Gastrocnemius medialis (tissue), 4 donors: ENCODE measurements around the gene WNT3A. TPM values are rescaled to one million over a fixed set of nuclear protein-coding genes. Genes with fewer than 3 reads are reported as not detected.

ENCODE experiments used
- ATAC-seq, 2 donors: fragments of 150-250 bp; one replicate each; pipeline ENCODE4 v1.9.1; 2016
- DNase-seq, 2 donors: peaks; one replicate each; pipeline ENCODE4 v3.0.0-alpha.2; 2019
- H3K27ac ChIP-seq, 4 donors: fragments of 200-600 bp; sonication (generic); 1 replicate in 1 of 4; 2 replicates in 3 of 4; pipeline ENCODE4 v1.5.1; 2016 to 2018; ENCODE audit warnings: mild to moderate bottlenecking in 2 of 4, moderate library complexity in 1 of 4
- H3K27me3 ChIP-seq, 3 donors: fragments of 200-600 bp; sonication (generic) in 2 of 3; 1 replicate in 1 of 3; 2 replicates in 2 of 3; pipeline versions ENCODE4 v1.5.1 to v1.6.0; 2016 to 2019; ENCODE audit warnings: mild to moderate bottlenecking in 1 of 3, moderate library complexity in 1 of 3
- H3K36me3 ChIP-seq, 2 donors: fragments of 200-600 bp; sonication (generic) in 1 of 2; one replicate each; pipeline ENCODE4 v1.5.1; 2017 to 2018
- H3K4me1 ChIP-seq, 2 donors: fragments of 200-600 bp; sonication (generic) in 1 of 2; one replicate each; pipeline ENCODE4 v1.5.1; 2016 to 2017; ENCODE audit warnings: mild to moderate bottlenecking in 2 of 2
- H3K4me3 ChIP-seq, 4 donors: fragments of 200-600 bp; sonication (generic) in 3 of 4; 1 replicate in 1 of 4; 2 replicates in 3 of 4; pipeline ENCODE4 v1.5.1; 2016 to 2019; ENCODE audit warnings: mild to moderate bottlenecking in 2 of 4
- H3K9me3 ChIP-seq, 3 donors: fragments of 200-600 bp; sonication (generic) in 2 of 3; 1 replicate in 1 of 3; 2 replicates in 2 of 3; pipeline ENCODE4 v1.5.1; 2016 to 2019
- POLR2A ChIP-seq, 2 donors: fragments of 450-650 bp; IDR thresholded peaks; one replicate each; pipeline ENCODE4 v1.6.1; 2017; ENCODE audit warnings: antibody characterized with exemption in 2 of 2, mild to moderate bottlenecking in 2 of 2, moderate library complexity in 2 of 2
- in situ Hi-C, 4 donors: fragments of 200-750 bp; cut with MboI; loops; one replicate each; pipeline versions ENCODE4 v1.15.0 to v1.8.0; 2017; ENCODE audit warnings: low sequenced_read_pairs in 4 of 4
- intact Hi-C: fragments of 100-400 bp; cut with DNase I; formaldehyde crosslinking; loops from one replicate; pipeline ENCODE4 v1.15.1; 2023; ENCODE audit warnings: low total_unique reads
- total RNA-seq, 4 donors: library from RNA; depleted of rRNA; stranded (reverse); fragments of >200 nt; gene quantifications; one replicate each; pipeline versions ENCODE4 v1.1.0 to v1.2.3, GENCODE V29; 2016
- TF ChIP-seq, protein P1 (sequence below), 5 experiments: fragments of 450-650 bp in 3 of 5; fragments of 200-600 bp in 2 of 5; sonication (generic) in 2 of 5; IDR thresholded peaks in 4 of 5; conservative IDR thresholded peaks in 1 of 5; 1 replicate in 4 of 5; 2 replicates in 1 of 5; pipeline ENCODE4 v1.5.1; 2016 to 2019; ENCODE audit warnings: antibody characterized with exemption in 5 of 5, mild to moderate bottlenecking in 3 of 5, moderate library complexity in 3 of 5

The WNT3A gene
- total RNA-seq, 4 donors from 2014 or later = not detected

- ATAC-seq (no peak), DNase-seq (peak in 1 of 2 donors; percentile 8)
- no peak overlapping the region for H3K4me3 ChIP-seq
- intact Hi-C loops (no loop called here), in situ Hi-C loops (loop anchor here in 1 of 4 donors (25.0 kb wide), 1 partner anchor 331 kb away; no protein-coding TSS in a partner anchor)
- no peak overlapping the region for H3K27ac ChIP-seq
- peaks cover 0 to 6% (median 0%) of the 10 kb centered on the region in 3 donors for H3K9me3 ChIP-seq
- peaks cover 0 to 11% of the 10 kb centered on the region in 2 donors for H3K36me3 ChIP-seq
- no peaks in the 10 kb centered on the region for H3K27me3 ChIP-seq
- peaks cover 42 to 45% of the 10 kb centered on the region in 2 donors for H3K4me1 ChIP-seq
- TF ChIP-seq, protein P1, sequence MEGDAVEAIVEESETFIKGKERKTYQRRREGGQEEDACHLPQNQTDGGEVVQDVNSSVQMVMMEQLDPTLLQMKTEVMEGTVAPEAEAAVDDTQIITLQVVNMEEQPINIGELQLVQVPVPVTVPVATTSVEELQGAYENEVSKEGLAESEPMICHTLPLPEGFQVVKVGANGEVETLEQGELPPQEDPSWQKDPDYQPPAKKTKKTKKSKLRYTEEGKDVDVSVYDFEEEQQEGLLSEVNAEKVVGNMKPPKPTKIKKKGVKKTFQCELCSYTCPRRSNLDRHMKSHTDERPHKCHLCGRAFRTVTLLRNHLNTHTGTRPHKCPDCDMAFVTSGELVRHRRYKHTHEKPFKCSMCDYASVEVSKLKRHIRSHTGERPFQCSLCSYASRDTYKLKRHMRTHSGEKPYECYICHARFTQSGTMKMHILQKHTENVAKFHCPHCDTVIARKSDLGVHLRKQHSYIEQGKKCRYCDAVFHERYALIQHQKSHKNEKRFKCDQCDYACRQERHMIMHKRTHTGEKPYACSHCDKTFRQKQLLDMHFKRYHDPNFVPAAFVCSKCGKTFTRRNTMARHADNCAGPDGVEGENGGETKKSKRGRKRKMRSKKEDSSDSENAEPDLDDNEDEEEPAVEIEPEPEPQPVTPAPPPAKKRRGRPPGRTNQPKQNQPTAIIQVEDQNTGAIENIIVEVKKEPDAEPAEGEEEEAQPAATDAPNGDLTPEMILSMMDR (IDR thresholded peaks at IDR 0.05 in 4 of 5, conservative IDR thresholded peaks at IDR 0.05 in 1 of 5) = no peak
- TF ChIP-seq POLR2A (IDR thresholded peaks at IDR 0.05) = no peak
Observed at GRCh38 chr1:228093050-228093906, 86.5 kb downstream of the WNT3A start.

- in situ Hi-C loops (loop anchor here in 1 of 4 donors (25.0 kb wide), 1 partner anchor 332 kb away; no protein-coding TSS in a partner anchor), intact Hi-C loops (no loop called here)
- Histone ChIP-seq H3K9me3 (peaks cover 0 to 6% (median 0%) of the 10 kb centered on the region in 3 donors), H3K27ac (no peak overlapping the region), H3K36me3 (peaks cover 0 to 22% of the 10 kb centered on the region in 2 donors), H3K4me1 (peaks cover 30 to 33% of the 10 kb centered on the region in 2 donors), H3K4me3 (no peak overlapping the region), H3K27me3 (no peaks in the 10 kb centered on the region)
- ATAC-seq = no peak
- no peak for DNase-seq
- TF ChIP-seq POLR2A (IDR thresholded peaks at IDR 0.05) = no peak
- TF ChIP-seq, protein P1 (IDR thresholded peaks at IDR 0.05 in 4 of 5, conservative IDR thresholded peaks at IDR 0.05 in 1 of 5) = no peak
Observed at GRCh38 chr1:228094432-228095016, 87.7 kb downstream of the WNT3A start.

- no peak overlapping the region for H3K27ac ChIP-seq
- H3K4me1 ChIP-seq = peaks cover 24 to 26% of the 10 kb centered on the region in 2 donors
- ATAC-seq = no peak
- H3K36me3 ChIP-seq = peaks cover 0 to 29% of the 10 kb centered on the region in 2 donors
- TF ChIP-seq, protein P1 (IDR thresholded peaks at IDR 0.05 in 4 of 5, conservative IDR thresholded peaks at IDR 0.05 in 1 of 5) = no peak
- TF ChIP-seq POLR2A (IDR thresholded peaks at IDR 0.05) = no peak
- no peaks in the 10 kb centered on the region for H3K27me3 ChIP-seq
- no peak for DNase-seq
- peaks cover 0 to 6% (median 0%) of the 10 kb centered on the region in 3 donors for H3K9me3 ChIP-seq
- intact Hi-C loops = no loop called here
- in situ Hi-C loops = loop anchor here in 1 of 4 donors (25.0 kb wide), 1 partner anchor 333 kb away; no protein-coding TSS in a partner anchor
- no peak overlapping the region for H3K4me3 ChIP-seq
Observed at GRCh38 chr1:228095161-228095560, 88.4 kb downstream of the WNT3A start.

DNA sequence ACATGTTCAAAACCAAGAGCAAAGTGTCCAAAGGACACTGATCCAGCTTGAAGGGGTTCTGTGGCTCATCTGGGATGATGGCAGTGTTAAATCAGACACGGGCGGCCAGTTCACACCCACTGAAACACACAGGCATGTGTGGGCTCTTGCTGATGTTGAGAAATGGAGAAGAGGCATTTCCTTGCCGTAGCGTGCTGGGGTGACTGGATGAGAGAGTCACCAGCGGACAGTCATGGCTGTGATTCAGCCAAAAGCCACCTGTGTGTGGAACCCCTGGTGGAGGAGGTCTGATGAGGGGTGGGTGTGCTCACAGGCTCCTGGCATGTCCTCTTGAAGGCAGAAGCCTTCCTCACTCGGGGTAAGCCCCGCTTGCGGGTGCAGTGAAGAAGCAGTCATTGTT lies 89.1 kb downstream of the WNT3A start:
- Histone ChIP-seq H3K27ac (peak overlapping the region in 1 of 4 donors; percentile 20), H3K27me3 (no peaks in the 10 kb centered on the region), H3K9me3 (peaks cover 0 to 6% (median 0%) of the 10 kb centered on the region in 3 donors), H3K4me3 (no peak overlapping the region), H3K4me1 (peaks cover 17 to 19% of the 10 kb centered on the region in 2 donors), H3K36me3 (peaks cover 0 to 33% of the 10 kb centered on the region in 2 donors)
- ATAC-seq (no peak), DNase-seq (peak in 1 of 2 donors; percentile 9)
- TF ChIP-seq, protein P1 (IDR thresholded peaks at IDR 0.05 in 4 of 5, conservative IDR thresholded peaks at IDR 0.05 in 1 of 5) = no peak
- TF ChIP-seq POLR2A (IDR thresholded peaks at IDR 0.05) = no peak
- in situ Hi-C loops (loop anchor here in 1 of 4 donors (25.0 kb wide), 1 partner anchor 334 kb away; no protein-coding TSS in a partner anchor), intact Hi-C loops (no loop called here)
